ENCODE results near the gene LPCAT3. TPM values are rescaled to one million over a fixed set of nuclear protein-coding genes. Genes with fewer than 3 reads are reported as not detected.

The LPCAT3 gene
- total RNA-seq, 4 donors from 2014 or later: 18.2 to 230 (median 179) TPM

- Histone ChIP-seq H3K4me1 (peaks cover 0 to 58% (median 37%) of the 10 kb centered on the region in 4 donors), H3K4me3 (peak overlapping the region; percentile 56 to 69 (median 59)), H3K9me3 (no peaks in the 10 kb centered on the region), H3K27me3 (no peaks in the 10 kb centered on the region), H3K36me3 (peaks cover 0 to 25% (median 0%) of the 10 kb centered on the region in 3 donors), H3K27ac (peak overlapping the region; percentile 85 to 89 (median 88))
- DNase-seq: peak; percentile 59 to 91 (median 90)
- TF ChIP-seq POLR2A (IDR thresholded peaks at IDR 0.05) (no peak), CTCF (IDR thresholded peaks at IDR 0.05) (no peak)
Observed at GRCh38 chr12:6953442-6954315, 64.6 kb downstream of the LPCAT3 start.

GRCh38 chr12:6952863-6953441 is 65.3 kb downstream of the LPCAT3 start:
- Histone ChIP-seq H3K27me3 (no peaks in the 10 kb centered on the region), H3K36me3 (peaks cover 0 to 25% (median 0%) of the 10 kb centered on the region in 3 donors), H3K4me3 (peak overlapping the region; percentile 56 to 69 (median 59)), H3K4me1 (peaks cover 0 to 50% (median 33%) of the 10 kb centered on the region in 4 donors), H3K27ac (peak overlapping the region; percentile 85 to 89 (median 88)), H3K9me3 (no peaks in the 10 kb centered on the region)
- TF ChIP-seq CTCF (IDR thresholded peaks at IDR 0.05) (no peak), POLR2A (IDR thresholded peaks at IDR 0.05) (no peak)
- no peak for DNase-seq

- Histone ChIP-seq H3K4me1 (peaks cover 0 to 44% (median 32%) of the 10 kb centered on the region in 4 donors), H3K27ac (peak overlapping the region; percentile 85 to 89 (median 88)), H3K36me3 (peaks cover 0 to 19% (median 0%) of the 10 kb centered on the region in 3 donors), H3K4me3 (peak overlapping the region; percentile 56 to 69 (median 59)), H3K9me3 (no peaks in the 10 kb centered on the region), H3K27me3 (no peaks in the 10 kb centered on the region)
- peak in 1 of 3 donors; percentile 48 for DNase-seq
- TF ChIP-seq CTCF (IDR thresholded peaks at IDR 0.05): no peak
- no peak for TF ChIP-seq POLR2A (IDR thresholded peaks at IDR 0.05)
Observed at GRCh38 chr12:6952121-6952862, 66.0 kb downstream of the LPCAT3 start.

- Histone ChIP-seq H3K9me3 (no peaks in the 10 kb centered on the region), H3K27me3 (no peaks in the 10 kb centered on the region), H3K4me1 (peaks cover 0 to 41% (median 36%) of the 10 kb centered on the region in 4 donors), H3K36me3 (peaks cover 0 to 18% (median 0%) of the 10 kb centered on the region in 3 donors), H3K4me3 (peak overlapping the region; percentile 56 to 69 (median 59)), H3K27ac (peak overlapping the region; percentile 85 to 89 (median 88))
- TF ChIP-seq POLR2A (IDR thresholded peaks at IDR 0.05) (no peak), CTCF (IDR thresholded peaks at IDR 0.05) (no peak)
- no peak for DNase-seq
Observed at GRCh38 chr12:6951551-6952120, 66.6 kb downstream of the LPCAT3 start.
